Measurements from ENCODE around the gene FER1L5. TPM values are rescaled to one million over a fixed set of nuclear protein-coding genes. Genes with fewer than 3 reads are reported as not detected.

The FER1L5 gene
- total and polyA plus RNA-seq, 2 experiments from 2014 or later = 0.18 to 0.76 TPM

- TF ChIP-seq EZH2phosphoT487 (IDR thresholded peaks at IDR 0.05; ENCODE audit: unreplicated experiment) = no peak
- TF ChIP-seq NANOG (IDR thresholded peaks at IDR 0.05; ENCODE audit: borderline replicate concordance) = no peak
- TF ChIP-seq EZH2 (IDR thresholded peaks at IDR 0.05; ENCODE audit: low read depth, unreplicated experiment) = no peak
- TF ChIP-seq POLR2AphosphoS5 (IDR thresholded peaks at IDR 0.05; ENCODE audit: low read depth) = no peak
- no peak for TF ChIP-seq ZNF331 (CRISPR knock-in tag; IDR thresholded peaks at IDR 0.05; ENCODE audit: low read depth)
- no peak for TF ChIP-seq ETS1 (IDR thresholded peaks at IDR 0.05)
- TF ChIP-seq JUNB (IDR thresholded peaks at IDR 0.05; ENCODE audit: unreplicated experiment) = no peak
- no peak for TF ChIP-seq CREB1 (CRISPR knock-in tag; IDR thresholded peaks at IDR 0.05; ENCODE audit: low read depth)
Observed at GRCh38 chr2:96698221-96698861, 55.8 kb downstream of the FER1L5 start (continued).

GRCh38 chr2:96699021-96699420 is 56.5 kb downstream of the FER1L5 start:
- no peak overlapping the region for H3K27ac ChIP-seq (ENCODE audit: low read depth)

GRCh38 chr2:96699621-96700020 is 57.1 kb downstream of the FER1L5 start:
- H2AFZ ChIP-seq = no peak overlapping the region
- no peaks in the 10 kb centered on the region for H3K79me2 ChIP-seq (replicated peaks; ENCODE audit: insufficient read depth)
- TF ChIP-seq NANOG (IDR thresholded peaks at IDR 0.05; ENCODE audit: borderline replicate concordance) (no peak), ZNF331 (CRISPR knock-in tag; IDR thresholded peaks at IDR 0.05; ENCODE audit: low read depth) (no peak), POLR2AphosphoS5 (IDR thresholded peaks at IDR 0.05; ENCODE audit: low read depth) (no peak), CREB1 (CRISPR knock-in tag; IDR thresholded peaks at IDR 0.05; ENCODE audit: low read depth) (no peak), CTCF (conservative IDR thresholded peaks at IDR 0.05; ENCODE audit: low read depth in 2 of 2) (no peak), JUNB (IDR thresholded peaks at IDR 0.05; ENCODE audit: unreplicated experiment) (no peak), STAT1 (IDR thresholded peaks at IDR 0.05; ENCODE audit: unreplicated experiment) (no peak), ZNF114 (CRISPR knock-in tag; IDR thresholded peaks at IDR 0.05) (no peak), EZH2phosphoT487 (IDR thresholded peaks at IDR 0.05; ENCODE audit: unreplicated experiment) (no peak), EZH2 (IDR thresholded peaks at IDR 0.05; ENCODE audit: low read depth, unreplicated experiment) (no peak)
- H3K4me1 ChIP-seq (ENCODE audit: insufficient read depth) = no peaks in the 10 kb centered on the region
- H3K27me3 ChIP-seq (ENCODE audit: insufficient read depth) = no peaks in the 10 kb centered on the region
- Mint-ChIP-seq H3K4me3 (no peak overlapping the region), H3K4me1 (no peaks in the 10 kb centered on the region), H3K27ac (no peak overlapping the region), H3K9me3 (no peaks in the 10 kb centered on the region), H3K27me3 (ENCODE audit: insufficient read depth, low read depth, poor library complexity) (peaks cover 4% of the 10 kb centered on the region), H3K36me3 (ENCODE audit: low read depth) (peaks cover 14% of the 10 kb centered on the region; the same call in 2 of the 3 replicates)
- ATAC-seq = no peak
- no peaks in the 10 kb centered on the region for H3K36me3 ChIP-seq (ENCODE audit: insufficient read depth)
- no peak for DNase-seq (ENCODE audit: low spot score)
- peaks cover 1% of the 10 kb centered on the region; the same call in 1 of the 2 replicates for H4K20me1 ChIP-seq (replicated peaks; ENCODE audit: insufficient read depth)
- H3K27ac ChIP-seq (ENCODE audit: low read depth) = no peak overlapping the region
- no peaks in the 10 kb centered on the region for H3F3A ChIP-seq (replicated peaks; ENCODE audit: low read depth)
- no peaks in the 10 kb centered on the region for H3K9me2 ChIP-seq (ENCODE audit: insufficient read depth)
- no peak overlapping the region for H3K4me3 ChIP-seq
- H3K4me2 ChIP-seq = no peak overlapping the region

More at GRCh38 chr2:96699021-96699420, 56.5 kb downstream of the FER1L5 start:
- Histone ChIP-seq H3K9me2 (ENCODE audit: insufficient read depth) (no peaks in the 10 kb centered on the region), H3K4me3 (no peak overlapping the region), H3K4me1 (ENCODE audit: insufficient read depth) (no peaks in the 10 kb centered on the region), H2AFZ (no peak overlapping the region), H3K36me3 (ENCODE audit: insufficient read depth) (no peaks in the 10 kb centered on the region), H3K79me2 (replicated peaks; ENCODE audit: insufficient read depth) (no peaks in the 10 kb centered on the region), H3K4me2 (no peak overlapping the region), H4K20me1 (replicated peaks; ENCODE audit: insufficient read depth) (no peaks in the 10 kb centered on the region), H3F3A (replicated peaks; ENCODE audit: low read depth) (no peaks in the 10 kb centered on the region), H3K27me3 (ENCODE audit: insufficient read depth) (no peaks in the 10 kb centered on the region)
- no peak overlapping the region for H3K27ac Mint-ChIP-seq
- peaks cover 4% of the 10 kb centered on the region for H3K27me3 Mint-ChIP-seq (ENCODE audit: insufficient read depth, low read depth, poor library complexity)
- H3K4me3 Mint-ChIP-seq = no peak overlapping the region
- no peaks in the 10 kb centered on the region for H3K4me1 Mint-ChIP-seq
- H3K36me3 Mint-ChIP-seq (ENCODE audit: low read depth) = peaks cover 8% of the 10 kb centered on the region; the same call in 1 of the 3 replicates
- DNase-seq (ENCODE audit: low spot score) (no peak), ATAC-seq (no peak)
- TF ChIP-seq CREB1 (CRISPR knock-in tag; IDR thresholded peaks at IDR 0.05; ENCODE audit: low read depth) = no peak
- no peaks in the 10 kb centered on the region for H3K9me3 Mint-ChIP-seq
